GM19351 (cell line): ENCODE data around the gene RNF151.
"Not testable (repeated sequence)": the region's sequence is repeated elsewhere in the genome, so short reads cannot be mapped to it uniquely, and the experiment has no call there.

Source experiments
- ATAC-seq: cut with Tn5 transposase; IDR thresholded peaks from one replicate; pipeline ENCODE4 v1.9.1; 2021; ENCODE audit warnings: mild to moderate bottlenecking, moderate library complexity; ENCODE audit not compliant: unreplicated experiment

RNF151 gene

GRCh38 chr16:1938910-1939309 lies 27.7 kb upstream of the RNF151 start:
- no peak for ATAC-seq

GRCh38 chr16:1939833-1940232 lies 26.8 kb upstream of the RNF151 start:
- not testable (repeated sequence) for ATAC-seq

DNA sequence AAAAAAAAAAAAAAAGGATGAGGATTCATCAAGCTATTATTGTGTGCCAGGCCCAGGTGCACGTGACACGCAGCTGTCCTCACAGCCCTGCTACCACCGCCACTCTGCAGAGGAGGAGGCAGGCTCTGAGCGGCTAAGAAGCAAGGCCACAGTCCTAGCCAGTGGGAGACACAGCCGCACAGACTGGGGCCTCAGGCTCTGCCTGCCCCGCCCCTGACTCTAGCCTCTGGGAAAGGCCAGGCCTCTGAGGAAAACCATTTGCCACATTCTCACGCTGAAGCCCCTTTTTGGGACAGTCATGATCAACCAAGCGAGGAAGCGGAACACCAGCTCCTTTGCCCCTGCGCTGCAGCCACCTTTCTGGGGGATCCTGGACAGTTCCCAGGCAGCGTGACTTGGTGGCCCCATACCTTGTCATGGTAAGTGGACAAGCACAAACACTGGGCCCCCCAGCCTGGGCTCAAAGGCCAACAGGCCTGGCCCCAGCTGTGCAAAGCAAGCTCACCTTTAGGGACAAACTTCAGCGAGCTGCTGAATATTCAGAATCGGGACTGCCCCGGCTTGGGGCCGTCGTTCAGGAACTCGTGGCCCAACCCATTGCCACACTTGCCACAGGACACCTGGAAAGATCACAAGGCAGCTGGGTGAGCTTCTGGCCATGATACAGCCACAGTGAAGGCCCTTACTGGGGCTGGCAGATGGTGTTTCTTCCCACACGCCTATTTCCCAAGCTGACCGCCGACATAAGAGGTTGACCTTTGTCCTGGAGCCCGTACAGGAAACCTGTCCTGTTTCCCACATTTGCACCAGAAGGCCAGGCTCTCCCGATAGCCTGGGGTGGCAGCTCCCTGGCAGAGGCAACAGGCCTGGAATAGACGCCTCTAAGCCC lies 26.1 kb upstream of the RNF151 start:
- no peak for ATAC-seq

DNA sequence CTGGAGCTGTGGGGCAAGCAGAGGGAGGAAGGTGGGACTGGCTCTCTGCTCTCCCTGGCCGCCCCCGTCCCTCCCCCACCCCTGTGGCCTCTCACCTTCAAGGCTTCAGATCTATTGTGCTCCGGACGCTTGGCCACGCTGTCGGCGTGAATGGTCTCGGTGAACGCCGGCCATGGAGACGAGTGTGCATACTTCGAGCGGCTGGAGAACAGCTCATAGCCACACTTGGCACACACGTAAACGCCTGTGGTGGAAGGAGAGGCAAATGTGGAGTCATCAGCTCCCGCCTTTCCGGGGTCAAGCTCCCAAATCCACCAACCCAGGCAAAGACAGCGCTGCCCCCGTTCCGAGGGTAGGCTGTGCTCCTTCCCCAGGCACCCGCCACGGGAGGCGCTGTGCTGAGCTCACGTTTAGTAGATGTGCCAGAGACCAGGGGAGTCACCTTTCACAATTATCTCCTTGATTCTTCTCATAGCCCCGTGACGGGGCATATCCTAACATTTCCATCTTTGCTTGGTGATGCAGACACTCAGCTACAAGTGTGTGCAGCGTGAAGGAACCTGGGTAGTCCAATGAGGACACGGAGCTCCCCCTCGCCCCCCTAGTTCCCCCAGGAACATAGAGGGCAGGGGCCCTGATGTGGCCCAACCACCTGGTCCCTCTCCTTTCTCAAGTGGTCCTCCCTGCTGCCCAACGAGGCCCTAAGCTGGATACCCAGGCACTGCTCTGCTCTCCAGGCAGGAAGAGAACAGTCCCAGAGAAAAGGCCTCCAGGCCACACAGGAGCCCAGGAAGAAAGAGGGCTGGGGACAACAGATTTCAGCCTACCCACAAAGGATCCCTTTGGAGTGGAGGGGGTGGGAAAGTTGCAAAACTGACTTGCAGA lies 25.3 kb upstream of the RNF151 start:
- no peak for ATAC-seq

GRCh38 chr16:1942047-1942809 lies 24.4 kb upstream of the RNF151 start:
- ATAC-seq, result no peak

DNA sequence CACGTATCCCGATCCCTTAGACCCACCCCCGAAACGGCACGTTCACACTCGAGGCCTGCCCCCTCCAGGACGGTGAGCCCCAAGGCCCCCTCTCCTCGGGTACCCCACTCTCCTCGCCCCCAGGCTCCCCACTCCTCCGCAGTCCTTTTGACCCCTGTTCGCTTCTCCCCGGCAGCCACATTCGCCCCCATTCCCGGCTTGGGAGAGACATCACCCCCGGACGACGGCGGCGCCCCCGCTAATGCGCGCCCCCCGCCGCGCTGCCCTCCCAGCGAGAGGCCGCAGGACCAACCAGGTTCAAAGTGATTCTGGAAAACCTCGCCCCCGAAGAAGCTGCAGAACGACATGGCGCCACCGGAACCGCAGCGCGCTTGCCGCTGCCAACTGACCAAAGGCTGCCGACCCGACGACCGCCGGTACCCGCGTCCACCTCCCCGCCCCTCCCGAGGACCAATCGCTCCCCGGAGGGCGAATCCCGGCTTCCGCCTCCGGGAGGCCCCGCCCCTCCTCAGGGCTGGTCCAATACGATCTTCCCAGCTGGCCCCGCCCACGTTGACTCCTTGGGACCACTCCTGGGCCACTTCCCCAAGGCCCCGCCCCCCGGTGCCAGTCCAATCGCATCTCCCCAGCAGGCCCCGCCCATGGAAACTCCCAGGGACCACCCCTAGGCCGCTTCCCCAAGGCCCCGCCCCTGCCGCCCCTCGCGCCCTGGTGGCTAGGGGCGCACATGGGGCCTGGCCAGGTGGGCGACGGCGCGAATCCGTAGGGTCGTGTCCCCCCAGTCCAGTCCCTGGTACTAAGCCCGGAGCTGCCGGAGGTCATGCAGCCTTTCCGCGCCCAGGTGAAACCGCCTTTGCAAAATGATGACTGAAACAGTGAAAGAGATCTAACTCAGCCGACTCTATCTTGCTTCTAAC lies 23.6 kb upstream of the RNF151 start, which contains the start of gene MSRB1:
Gene MSRB1, minus strand, starts transcription at position 390 of the 917 bp plus-strand sequence. Its CDS starts 43 bp downstream, at position 347.
- ATAC-seq, result peak; percentile 86

- no peak for ATAC-seq
Observed at GRCh38 chr16:1944612-1945199, 21.9 kb upstream of the RNF151 start.

DNA sequence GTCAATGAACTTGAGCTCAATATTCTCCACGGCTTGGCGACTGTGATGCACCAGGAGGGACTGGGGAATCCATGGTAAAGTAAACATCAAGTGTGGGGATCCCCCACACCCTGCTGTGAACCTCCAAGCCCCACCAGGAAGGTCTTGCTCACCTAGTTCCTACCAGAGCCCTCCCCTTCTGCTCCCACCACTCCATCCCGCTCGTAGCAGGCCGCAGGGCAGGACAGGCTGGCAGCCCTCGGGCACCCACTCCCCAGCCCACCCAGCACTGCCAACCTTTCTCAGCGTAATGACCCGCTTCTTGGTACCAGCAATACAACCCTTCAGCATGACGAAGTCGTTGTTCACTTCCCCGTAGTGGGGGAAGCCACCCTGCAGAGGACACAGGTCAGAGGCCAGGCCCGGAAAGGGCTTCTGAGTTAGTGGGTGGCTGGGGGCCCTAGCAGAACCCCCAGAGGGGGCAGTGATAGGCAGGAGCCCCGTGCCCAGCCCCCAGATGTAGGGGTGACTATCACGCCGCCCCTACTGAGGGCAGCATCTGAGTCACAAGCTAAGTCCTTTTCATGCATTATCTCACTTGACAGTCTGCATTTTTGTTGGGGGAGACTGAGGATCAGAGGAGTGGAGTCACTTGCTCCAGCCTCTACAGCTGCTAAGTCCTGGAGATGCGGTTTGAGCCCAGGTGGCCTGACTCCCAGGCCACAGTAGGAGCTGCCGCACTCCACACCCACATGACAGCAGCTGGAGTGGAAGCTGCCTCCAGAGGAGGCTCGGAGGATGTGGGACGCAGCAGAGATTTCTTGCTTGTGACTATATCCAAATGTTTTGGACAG lies 20.9 kb upstream of the RNF151 start:
- no peak for ATAC-seq

DNA sequence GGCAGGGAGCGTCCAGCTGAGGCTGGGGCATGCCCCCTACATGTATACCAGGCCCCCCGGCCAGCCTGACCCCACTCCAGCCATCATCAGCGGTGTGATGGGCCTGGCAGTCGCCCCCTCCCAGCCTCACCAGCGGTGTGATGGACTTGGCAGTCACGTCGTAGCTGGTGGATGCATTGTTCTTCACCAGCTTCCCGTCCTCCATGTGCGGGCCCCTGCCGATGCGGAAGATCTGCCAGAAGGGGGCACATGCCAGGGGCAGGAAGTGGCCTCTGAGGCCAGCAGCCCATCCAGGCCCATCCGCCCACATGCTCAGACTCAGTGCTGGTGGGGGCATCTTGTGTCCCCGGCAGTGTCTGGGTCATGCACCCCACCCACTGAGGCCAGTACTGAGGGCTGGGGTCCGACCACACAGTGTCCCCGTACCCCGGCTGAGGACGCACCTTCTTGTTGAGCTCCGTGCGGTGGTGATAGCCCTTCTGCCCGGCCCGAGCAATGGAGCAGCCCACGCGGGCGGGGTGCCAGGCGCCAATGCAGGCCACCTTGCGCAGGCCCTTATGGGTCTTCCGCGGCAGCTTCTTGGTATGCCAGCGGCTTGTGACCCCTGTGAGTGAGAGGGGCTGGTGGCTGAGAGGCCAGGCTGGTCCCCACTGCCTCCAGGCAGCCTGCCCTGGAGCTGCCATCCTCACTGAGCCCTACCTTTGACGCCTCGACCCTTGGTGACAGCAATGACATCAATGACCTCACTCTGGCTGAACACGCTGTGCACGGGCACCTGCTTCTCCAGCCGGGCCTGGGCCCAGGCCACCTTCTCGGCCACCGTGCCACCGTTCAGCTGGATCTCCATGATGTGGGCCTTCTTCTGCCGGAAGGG lies 19.9 kb upstream of the RNF151 start:
- ATAC-seq, result no peak

- ATAC-seq, result no peak
Observed at GRCh38 chr16:1947369-1947670, 19.3 kb upstream of the RNF151 start.

DNA sequence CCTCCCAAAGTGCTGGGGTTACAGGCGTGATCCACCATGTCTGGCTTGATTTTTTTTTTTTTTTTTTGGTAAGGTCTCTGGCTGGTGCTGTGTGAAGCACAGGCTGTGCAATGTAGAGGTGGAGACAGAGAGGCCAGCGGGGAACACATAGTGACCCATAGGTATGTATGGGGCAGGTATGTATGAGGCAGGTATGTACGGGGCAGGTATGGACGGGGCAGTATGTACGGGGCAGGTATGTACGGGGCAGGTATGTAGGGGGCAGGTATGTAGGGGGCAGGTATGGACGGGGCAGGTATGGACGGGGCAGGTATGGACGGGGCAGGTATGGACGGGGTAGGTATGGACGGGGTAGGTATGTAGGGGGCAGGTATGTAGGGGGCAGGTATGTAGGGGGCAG lies 17.1 kb upstream of the RNF151 start:
- ATAC-seq, result no peak

DNA sequence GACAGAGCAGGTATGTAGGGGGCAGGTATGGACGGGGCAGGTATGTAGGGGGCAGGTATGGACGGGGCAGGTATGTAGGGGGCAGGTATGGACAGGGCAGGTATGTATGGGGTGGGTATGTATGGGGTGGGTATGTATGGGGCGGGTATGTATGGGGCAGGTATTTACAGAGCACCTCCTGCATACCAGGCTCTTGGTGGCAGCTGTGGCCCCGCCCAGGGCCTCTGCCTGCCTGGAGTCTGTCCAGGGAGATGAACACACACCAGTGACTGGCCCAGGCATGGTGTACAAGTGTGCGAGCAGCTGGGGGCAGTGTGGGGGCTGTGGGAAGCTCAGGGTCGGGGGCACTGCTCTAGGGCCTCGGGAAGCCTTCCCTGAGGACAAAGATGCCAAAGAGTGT lies 16.6 kb upstream of the RNF151 start:
- no peak for ATAC-seq

DNA sequence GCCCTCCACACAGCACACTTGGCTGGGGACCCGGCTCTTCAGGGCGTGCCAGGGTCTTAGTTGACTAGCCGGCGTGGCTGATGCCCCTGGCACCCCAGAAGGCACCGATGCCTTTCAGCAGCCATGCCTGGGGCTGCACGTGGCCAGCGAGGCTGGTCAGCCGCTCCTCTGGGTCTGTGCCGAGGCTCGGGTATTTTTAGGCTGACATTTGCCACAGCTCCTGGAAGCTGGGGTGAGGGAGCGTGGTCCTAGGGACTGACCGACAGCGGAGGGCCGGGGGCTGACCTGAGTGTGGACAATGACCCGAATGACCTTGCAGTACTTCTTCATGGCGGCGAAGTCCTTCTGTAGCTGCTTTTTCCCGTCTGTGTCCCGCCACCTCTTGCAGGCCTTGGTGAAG lies 16.1 kb upstream of the RNF151 start:
- ATAC-seq, result no peak

- ATAC-seq, result no peak
Observed at GRCh38 chr16:1953734-1954133, 12.9 kb upstream of the RNF151 start.

DNA sequence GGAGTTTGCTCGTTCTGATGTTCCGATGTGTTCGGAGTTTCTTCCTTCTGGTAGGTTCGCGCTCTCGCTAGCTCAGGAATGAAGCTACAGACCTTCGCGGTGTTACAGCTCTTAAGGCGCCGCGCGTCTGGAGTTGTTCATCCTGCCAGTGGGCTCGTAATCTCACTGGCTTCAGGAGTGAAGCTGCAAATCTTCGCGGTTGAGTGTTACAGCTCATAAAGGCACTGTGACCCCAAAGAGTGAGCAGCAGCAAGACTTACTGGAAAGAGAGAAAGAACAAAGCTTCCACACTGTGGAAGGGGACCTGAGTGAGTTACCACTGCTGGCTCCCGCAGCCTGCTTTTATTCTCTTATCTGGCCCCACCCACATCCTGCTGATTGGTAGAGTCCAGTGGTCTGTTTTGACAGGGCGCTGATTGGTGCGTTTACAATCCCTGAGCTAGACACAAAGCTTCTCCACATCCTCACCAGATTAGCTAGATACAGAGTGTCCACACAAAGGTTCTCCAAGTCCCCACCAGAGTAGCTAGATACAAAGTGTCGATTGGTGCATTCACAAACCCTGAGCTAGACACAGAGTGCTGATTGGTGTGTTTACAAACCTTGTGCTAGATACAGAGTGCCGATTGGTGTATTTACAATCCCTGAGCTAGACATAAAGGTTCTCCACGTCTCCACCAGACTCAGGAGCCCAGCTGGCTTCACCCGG lies 9.1 kb upstream of the RNF151 start:
- not testable (repeated sequence) for ATAC-seq

- not testable (repeated sequence) for ATAC-seq
Observed at GRCh38 chr16:1958143-1958491, 8.5 kb upstream of the RNF151 start.

DNA sequence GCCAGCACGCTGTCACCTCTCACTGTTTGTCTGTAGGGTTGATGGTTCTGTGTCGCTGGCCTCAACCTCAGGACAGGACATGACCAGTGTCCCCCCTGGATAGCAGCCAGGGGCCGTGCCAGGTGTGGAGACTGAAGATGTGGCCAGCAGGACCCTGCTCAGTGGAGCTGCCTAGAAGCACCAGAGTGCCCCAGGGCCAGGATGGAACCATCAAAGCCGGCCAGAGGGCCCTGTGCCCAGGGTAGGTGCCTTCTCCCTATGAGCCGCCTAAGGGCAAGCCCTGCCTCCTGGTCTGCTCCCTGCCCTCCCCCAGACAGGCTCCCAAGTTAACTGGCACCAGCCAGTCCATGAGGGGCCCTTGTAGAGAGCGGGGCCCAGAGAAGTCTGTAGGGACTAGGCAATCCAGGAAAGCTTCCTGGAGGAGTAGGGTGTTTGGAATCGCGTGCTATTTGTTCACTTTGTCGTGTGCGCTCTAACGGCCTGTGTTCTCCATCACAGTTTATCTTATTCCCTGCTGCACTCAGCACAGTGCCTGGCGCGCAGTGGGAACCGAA lies 7.9 kb upstream of the RNF151 start:
- ATAC-seq, result peak; percentile 3
